SK-N-MC (cell line): ENCODE results near the gene PAM16.
"Not testable (repeated sequence)": the region's sequence is repeated elsewhere in the genome, so short reads cannot be mapped to it uniquely, and the experiment has no call there.

Source experiments
- DNase-seq: peaks from one replicate; pipeline ENCODE4 v3.0.0-alpha.2; 2011; ENCODE audit warnings: low read depth, low spot score
- H3K27ac ChIP-seq: fragments of 200-600 bp; sonication (generic); 2 replicates; pipeline ENCODE4 v1.5.1; 2016; ENCODE audit warnings: mixed run types
- H3K36me3 ChIP-seq: fragments of 200-600 bp; sonication (generic); 2 replicates; pipeline ENCODE4 v1.6.1; 2017; ENCODE audit warnings: antibody characterized with exemption, low read length, mixed read lengths; ENCODE audit not compliant: insufficient read depth
- H3K4me3 ChIP-seq: fragments of 200-600 bp; sonication (generic); 2 replicates; pipeline ENCODE4 v1.5.1; 2016
- H3K9ac ChIP-seq: fragments of 200-600 bp; sonication (generic); 2 replicates; pipeline ENCODE4 v1.8.0; 2017; ENCODE audit warnings: mixed run types, mixed read lengths; ENCODE audit not compliant: insufficient read length
- H3K9me3 ChIP-seq: fragments of 200-600 bp; sonication (generic); 2 replicates; pipeline ENCODE4 v1.6.1; 2017; ENCODE audit warnings: low read depth, mild to moderate bottlenecking, antibody characterized with exemption, low read length, moderate library complexity, mixed read lengths
- EZH2 ChIP-seq: fragments of 200-600 bp; sonication (generic); IDR thresholded peaks from one replicate; pipeline ENCODE4 v1.6.1; 2017; ENCODE audit warnings: antibody characterized with exemption
- FOXP2 ChIP-seq: optimal IDR thresholded peaks from 2 replicates; pipeline ENCODE3; 2011; ENCODE audit warnings: mild to moderate bottlenecking, moderate library complexity; ENCODE audit not compliant: insufficient read depth; ENCODE audit errors: extremely low read length, control extremely low read depth
- POLR2AphosphoS5 ChIP-seq: IDR thresholded peaks from 2 replicates; pipeline ENCODE4 v1.6.1; 2012; ENCODE audit warnings: mild to moderate bottlenecking, low read depth, low read length, borderline replicate concordance

The PAM16 gene

GRCh38 chr16:4344983-4345835 is 5.9 kb downstream of the PAM16 start:
- peak; percentile 4; the same call in 1 of the 2 replicates for TF ChIP-seq POLR2AphosphoS5
- no peak for TF ChIP-seq EZH2
- no peak for DNase-seq
- Histone ChIP-seq H3K27ac (peak overlapping the region; percentile 75), H3K9me3 (no peaks in the 10 kb centered on the region), H3K36me3 (peaks cover 15% of the 10 kb centered on the region; the same call in 1 of the 2 replicates), H3K9ac (no peak overlapping the region), H3K4me3 (no peak overlapping the region)

- DNase-seq, H3K9me3 ChIP-seq, H3K9ac ChIP-seq, H3K4me3 ChIP-seq: not testable (repeated sequence)
- peak overlapping the region; percentile 75 for H3K27ac ChIP-seq
- H3K36me3 ChIP-seq, result peaks cover 13% of the 10 kb centered on the region; the same call in 1 of the 2 replicates
Measured at GRCh38 chr16:4344300-4344982, 6.7 kb downstream of the PAM16 start.

GRCh38 chr16:4342866-4343744 is 8.0 kb downstream of the PAM16 start:
- Histone ChIP-seq H3K9me3 (no peaks in the 10 kb centered on the region), H3K9ac (no peak overlapping the region), H3K27ac (no peak overlapping the region), H3K4me3 (no peak overlapping the region), H3K36me3 (peaks cover 11% of the 10 kb centered on the region; the same call in 1 of the 2 replicates)
- TF ChIP-seq POLR2AphosphoS5, result no peak
- no peak for TF ChIP-seq FOXP2
- no peak for TF ChIP-seq EZH2
- DNase-seq, result no peak

- TF ChIP-seq EZH2 (no peak), POLR2AphosphoS5 (no peak), FOXP2 (no peak)
- no peaks in the 10 kb centered on the region for H3K9me3 ChIP-seq
- peaks cover 7% of the 10 kb centered on the region; the same call in 1 of the 2 replicates for H3K36me3 ChIP-seq
- DNase-seq, result no peak
- no peak overlapping the region for H3K4me3 ChIP-seq
- H3K27ac ChIP-seq, result no peak overlapping the region
- H3K9ac ChIP-seq, result no peak overlapping the region
Measured at GRCh38 chr16:4341250-4341649, 9.9 kb downstream of the PAM16 start.

- no peak overlapping the region for H3K4me3 ChIP-seq
- H3K27ac ChIP-seq, result no peak overlapping the region
- DNase-seq, result no peak
- no peak overlapping the region for H3K9ac ChIP-seq
- H3K36me3 ChIP-seq, result peaks cover 7% of the 10 kb centered on the region; the same call in 1 of the 2 replicates
- TF ChIP-seq POLR2AphosphoS5 (no peak), EZH2 (no peak), FOXP2 (no peak)
- H3K9me3 ChIP-seq, result no peaks in the 10 kb centered on the region
Measured at GRCh38 chr16:4340443-4340842, 10.7 kb downstream of the PAM16 start.

- DNase-seq, result no peak
- no peaks in the 10 kb centered on the region for H3K9me3 ChIP-seq
- no peak overlapping the region for H3K4me3 ChIP-seq
- H3K27ac ChIP-seq, result peak overlapping the region; percentile 34; the same call in 1 of the 2 replicates
- H3K36me3 ChIP-seq, result peaks cover 7% of the 10 kb centered on the region; the same call in 1 of the 2 replicates
- no peak overlapping the region for H3K9ac ChIP-seq
- TF ChIP-seq FOXP2, result no peak
- TF ChIP-seq EZH2, result no peak
- TF ChIP-seq POLR2AphosphoS5, result no peak
Measured at GRCh38 chr16:4339909-4340308, 11.2 kb downstream of the PAM16 start.

- Histone ChIP-seq H3K27ac (peak overlapping the region; percentile 34), H3K9ac (no peak overlapping the region), H3K4me3 (no peak overlapping the region), H3K36me3 (peaks cover 7% of the 10 kb centered on the region; the same call in 1 of the 2 replicates), H3K9me3 (no peaks in the 10 kb centered on the region)
- DNase-seq, result no peak
- no peak for TF ChIP-seq EZH2
- TF ChIP-seq POLR2AphosphoS5, result no peak
- no peak for TF ChIP-seq FOXP2
Measured at GRCh38 chr16:4339455-4339854, 11.7 kb downstream of the PAM16 start.
